HG03135 (cell line): ENCODE results near the gene KRTAP2-3.
"Not testable (repeated sequence)": the region's sequence is repeated elsewhere in the genome, so short reads cannot be mapped to it uniquely, and the experiment has no call there.

Source experiments
- ATAC-seq: cut with Tn5 transposase; IDR thresholded peaks from one replicate; pipeline ENCODE4 v1.9.1; 2021; ENCODE audit warnings: mild to moderate bottlenecking, moderate library complexity; ENCODE audit not compliant: unreplicated experiment

Gene KRTAP2-3, protein sequence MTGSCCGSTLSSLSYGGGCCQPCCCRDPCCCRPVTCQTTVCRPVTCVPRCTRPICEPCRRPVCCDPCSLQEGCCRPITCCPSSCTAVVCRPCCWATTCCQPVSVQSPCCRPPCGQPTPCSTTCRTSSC

GRCh38 chr17:41060052-41060604, at the start of gene KRTAP2-3:
TSS of gene KRTAP2-3 (minus strand) at chr17:41060114. CDS start at chr17:41060050, 64 bp downstream.
- ATAC-seq: no peak

DNA sequence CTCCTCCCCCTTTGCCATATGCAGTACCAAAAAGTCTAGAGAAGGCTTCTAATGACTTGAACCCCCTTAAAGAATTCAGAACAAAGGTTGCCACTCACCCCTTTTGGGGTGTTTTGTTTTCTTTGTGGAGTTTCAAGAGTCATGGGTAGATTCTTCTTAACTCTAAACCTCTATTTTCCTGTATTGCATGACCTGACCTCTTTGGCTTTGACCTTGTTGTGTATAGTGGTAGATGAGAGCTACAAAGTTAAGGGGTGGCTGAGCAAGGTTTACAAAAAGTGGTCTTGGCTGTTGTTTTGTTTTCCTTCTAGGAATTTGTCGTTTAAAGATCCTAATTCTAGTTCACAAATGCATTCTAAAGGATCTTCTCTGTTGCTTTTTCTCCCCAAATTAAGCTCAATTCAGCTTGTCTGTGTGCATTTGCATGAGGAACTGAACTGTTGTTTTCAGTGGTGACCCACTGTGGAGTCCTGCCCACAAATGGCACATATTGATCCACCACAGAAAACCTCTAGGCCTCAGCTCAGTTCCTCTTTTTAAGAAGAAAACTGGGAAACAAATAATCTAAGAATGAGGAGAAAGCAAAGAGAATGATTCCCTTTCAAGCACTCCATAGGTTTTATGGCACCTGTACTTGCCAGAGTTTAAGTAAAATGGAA, 48.9 kb upstream of the KRTAP2-3 start:
- not testable (repeated sequence) for ATAC-seq

DNA sequence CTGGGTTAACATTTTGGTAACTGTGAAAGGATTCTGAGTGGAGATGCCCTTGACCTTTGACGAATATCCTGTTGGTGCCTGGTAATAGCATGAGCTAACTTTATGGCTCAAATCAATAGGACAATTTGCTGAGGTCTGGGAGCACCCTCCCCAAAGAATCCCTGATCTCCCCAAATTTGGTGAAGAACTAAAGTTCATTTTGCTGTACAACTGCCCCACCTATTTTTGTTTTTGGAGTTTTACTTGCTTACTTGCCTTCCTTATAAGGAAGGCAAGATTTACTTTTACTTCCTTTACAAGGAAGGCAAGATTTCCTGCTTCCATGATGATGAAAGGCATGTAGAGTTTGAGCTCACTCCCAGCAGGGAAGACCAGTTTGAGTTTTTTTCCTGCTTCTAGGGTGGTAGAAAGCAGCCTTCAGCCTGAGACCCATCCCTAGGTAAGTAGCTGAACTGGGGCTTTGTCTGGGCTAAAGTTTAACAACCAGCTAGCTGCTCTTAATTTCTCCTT, 48.1 kb upstream of the KRTAP2-3 start:
- ATAC-seq: no peak

GRCh38 chr17:41105347-41105746, 45.4 kb upstream of the KRTAP2-3 start, which contains the start of gene KRTAP4-9:
TSS of gene KRTAP4-9 (plus strand) at chr17:41105389. CDS start at chr17:41105389, 0 bp downstream.
- ATAC-seq: not testable (repeated sequence)

DNA sequence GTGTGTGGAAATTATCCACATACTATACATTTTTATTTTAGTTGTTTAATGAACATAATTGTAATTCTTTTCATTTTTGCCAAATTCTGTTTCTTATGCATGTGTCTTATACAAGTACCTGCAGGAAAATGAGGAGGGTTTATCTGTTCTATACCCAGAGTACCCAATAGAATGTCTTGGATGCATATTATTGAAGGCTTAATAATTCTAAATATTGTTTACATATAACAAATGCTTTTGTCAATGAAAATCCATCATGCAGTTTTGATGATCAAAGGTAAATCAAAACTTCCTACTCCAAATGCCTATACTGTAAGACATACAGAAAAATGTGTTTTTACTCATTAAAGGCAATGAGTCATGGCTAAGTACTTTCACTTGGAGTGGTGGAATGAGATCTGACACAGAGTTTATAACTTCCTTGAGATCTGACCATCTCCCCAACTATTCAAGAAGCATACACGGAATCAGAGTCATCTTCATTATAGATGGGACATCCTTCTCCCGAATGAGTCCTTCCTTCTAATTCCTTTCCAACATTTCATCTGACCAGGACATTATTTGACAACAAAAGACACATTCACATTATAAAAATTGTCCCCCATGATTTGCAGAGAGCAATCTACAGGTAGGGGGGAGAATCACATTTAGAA, 44.6 kb upstream of the KRTAP2-3 start:
- not testable (repeated sequence) for ATAC-seq

- ATAC-seq: no peak
These were observed 44.0 kb upstream of the KRTAP2-3 start for GRCh38 chr17:41103896-41104295.

DNA sequence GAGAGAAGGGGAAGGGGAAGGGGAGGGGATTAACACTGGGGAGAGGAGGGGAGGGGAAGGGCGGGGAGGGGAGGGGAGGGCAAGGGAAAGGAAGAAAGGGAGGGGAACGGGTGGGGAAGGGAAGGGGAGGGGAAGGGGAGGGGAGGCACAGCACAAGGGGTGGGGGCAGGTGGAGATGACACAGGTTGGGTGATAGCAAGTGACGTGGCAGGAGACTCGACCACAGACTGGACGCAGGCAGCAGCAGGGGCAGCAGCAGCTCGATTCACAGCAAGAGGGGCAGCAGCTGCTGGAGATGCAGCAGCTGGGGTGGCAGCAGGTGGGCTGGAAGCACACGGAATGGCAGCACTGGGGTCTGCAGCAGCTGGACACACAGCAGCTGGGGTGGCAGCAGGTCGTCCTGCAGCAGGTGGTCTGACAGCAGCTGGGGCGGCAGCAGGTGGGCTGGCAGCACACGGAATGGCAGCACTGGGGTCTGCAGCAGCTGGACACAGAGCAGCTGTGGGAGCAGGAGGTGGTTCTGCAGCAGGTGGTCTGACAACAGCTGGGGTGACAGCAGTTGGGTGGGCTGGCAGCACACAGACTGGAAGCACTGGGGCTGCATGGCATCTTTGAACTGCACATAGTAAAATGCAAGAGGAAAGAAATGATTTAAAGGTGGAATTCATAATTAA, 41.8 kb upstream of the KRTAP2-3 start, which contains the start of gene KRTAP4-16:
TSS of gene KRTAP4-16 (minus strand) at position 624 of the 674 bp plus-strand sequence. CDS start at position 624, 0 bp downstream.
- ATAC-seq: no peak

GRCh38 chr17:41099682-41100480, 40.0 kb upstream of the KRTAP2-3 start:
- not testable (repeated sequence) for ATAC-seq

DNA sequence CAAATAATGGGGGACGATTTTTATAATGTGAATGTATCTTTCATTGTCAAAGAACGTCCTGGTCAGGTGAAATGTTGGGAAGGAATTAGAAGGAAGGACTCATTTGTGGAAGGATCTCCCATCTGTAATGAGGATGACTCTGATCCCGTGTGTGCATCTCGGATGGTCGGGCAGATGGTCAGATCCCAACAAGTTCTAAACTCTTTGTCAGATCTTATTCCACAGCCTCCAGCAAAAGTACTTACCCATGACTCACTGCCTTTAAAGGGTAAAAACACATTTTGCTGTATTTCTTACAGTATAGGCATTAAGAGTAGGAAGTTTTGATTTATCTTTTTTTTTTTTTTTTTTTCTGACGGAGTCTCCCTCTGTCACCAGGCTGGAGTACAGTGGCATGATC, 38.6 kb upstream of the KRTAP2-3 start:
- no peak for ATAC-seq

GRCh38 chr17:41098042-41098441, 38.1 kb upstream of the KRTAP2-3 start, which contains the start of gene KRTAP4-8:
TSS of gene KRTAP4-8 (minus strand) at chr17:41098142. CDS start at chr17:41098084, 58 bp downstream.
- no peak for ATAC-seq

DNA sequence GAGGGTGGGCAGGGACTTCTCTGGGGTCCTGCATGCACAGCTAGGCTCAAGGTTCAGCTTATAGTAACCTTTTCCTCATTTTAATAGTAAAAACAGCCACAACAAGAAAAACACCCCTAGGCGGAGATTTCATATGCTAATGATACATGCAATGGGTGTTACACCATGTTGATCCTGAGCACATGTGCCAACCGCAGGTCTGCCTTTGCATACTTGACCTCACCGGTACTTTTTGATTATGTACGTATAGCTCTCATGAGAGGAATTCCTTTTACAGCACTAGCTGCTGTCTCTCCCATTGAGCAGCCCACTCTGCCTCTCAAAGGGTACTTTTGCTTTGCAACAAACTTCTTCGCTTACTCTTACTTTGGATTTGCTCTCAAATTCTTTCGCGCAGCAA, 36.1 kb upstream of the KRTAP2-3 start:
- ATAC-seq: no peak

DNA sequence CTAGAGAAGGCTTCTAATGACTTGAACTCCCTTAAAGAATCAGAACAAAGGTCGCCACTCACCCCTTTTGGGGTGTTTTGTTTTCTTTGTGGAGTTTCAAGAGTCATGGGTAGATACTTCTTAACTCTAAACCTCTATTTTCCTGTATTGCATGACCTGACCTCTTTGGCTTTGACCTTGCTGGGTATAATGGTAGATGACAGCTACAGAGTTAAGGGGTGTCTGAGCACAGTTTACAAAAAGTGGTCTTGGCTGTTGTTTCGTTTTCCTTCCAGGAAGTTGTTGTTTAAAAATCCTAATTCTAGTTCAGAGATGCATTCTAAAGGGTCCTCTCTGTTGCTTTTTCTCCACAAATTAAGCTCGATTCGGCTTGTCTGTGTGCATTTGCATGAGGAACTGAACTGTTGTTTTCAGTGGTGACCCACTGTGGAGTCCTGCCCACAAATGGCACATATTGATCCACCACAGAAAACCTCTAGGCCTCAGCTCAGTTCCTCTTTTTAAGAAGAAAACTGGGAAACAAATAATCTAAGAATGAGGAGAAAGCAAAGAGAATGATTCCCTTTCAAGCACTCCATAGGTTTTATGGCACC, 28.9 kb upstream of the KRTAP2-3 start:
- not testable (repeated sequence) for ATAC-seq

DNA sequence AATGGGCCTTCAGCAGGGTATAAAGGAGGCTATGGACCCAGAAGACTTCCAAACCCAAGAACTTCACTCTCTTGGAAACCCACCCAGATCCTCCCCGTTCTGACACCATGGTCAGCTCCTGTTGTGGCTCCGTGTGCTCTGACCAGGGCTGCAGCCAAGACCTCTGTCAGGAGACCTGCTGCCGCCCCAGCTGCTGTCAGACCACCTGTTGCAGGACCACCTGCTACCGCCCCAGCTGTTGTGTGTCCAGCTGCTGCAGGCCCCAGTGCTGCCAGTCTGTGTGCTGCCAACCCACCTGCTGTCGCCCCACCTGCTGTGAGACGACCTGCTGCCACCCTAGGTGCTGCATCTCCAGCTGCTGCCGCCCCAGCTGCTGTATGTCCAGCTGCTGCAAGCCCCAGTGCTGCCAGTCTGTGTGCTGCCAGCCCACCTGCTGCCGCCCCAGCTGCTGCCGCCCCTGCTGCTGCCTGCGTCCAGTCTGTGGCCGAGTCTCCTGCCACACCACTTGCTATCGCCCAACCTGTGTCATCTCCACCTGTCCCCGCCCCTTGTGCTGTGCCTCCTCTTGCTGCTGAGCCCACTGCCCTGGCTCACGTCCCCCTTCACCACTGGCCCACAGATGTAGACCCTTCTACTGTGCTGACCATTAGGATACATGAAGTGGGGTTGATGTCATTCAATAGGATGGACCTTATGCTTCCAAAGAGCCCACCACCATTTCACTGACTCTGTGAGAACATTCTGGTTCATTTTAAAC, 24.4 kb upstream of the KRTAP2-3 start, which contains the start of gene KRTAP4-7:
TSS of gene KRTAP4-7 (plus strand) at position 51 of the 757 bp plus-strand sequence. CDS start at position 108, 57 bp downstream.
- not testable (repeated sequence) for ATAC-seq

GRCh38 chr17:41083427-41083826, 23.5 kb upstream of the KRTAP2-3 start:
- ATAC-seq: not testable (repeated sequence)

DNA sequence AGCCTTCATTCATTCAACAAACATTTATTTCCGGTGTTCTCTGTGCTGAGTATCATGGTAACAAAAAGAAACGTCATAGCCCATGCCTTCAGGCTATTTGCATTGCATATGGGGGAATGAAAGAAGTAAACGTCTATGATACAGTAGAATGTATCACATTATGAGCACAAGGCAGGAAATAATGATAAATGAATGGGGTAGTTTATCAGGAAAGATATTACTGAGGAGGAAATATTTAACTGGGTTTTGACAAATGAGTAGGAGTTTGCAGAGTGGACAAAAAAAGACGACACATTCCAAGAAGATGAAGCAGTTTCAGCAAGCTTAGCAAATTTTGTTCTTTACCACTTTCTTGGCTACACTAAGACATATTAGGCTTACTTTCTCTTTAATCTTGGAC, 22.7 kb upstream of the KRTAP2-3 start:
- no peak for ATAC-seq

- ATAC-seq: no peak
These were observed 16.9 kb upstream of the KRTAP2-3 start for GRCh38 chr17:41076788-41077187.

DNA sequence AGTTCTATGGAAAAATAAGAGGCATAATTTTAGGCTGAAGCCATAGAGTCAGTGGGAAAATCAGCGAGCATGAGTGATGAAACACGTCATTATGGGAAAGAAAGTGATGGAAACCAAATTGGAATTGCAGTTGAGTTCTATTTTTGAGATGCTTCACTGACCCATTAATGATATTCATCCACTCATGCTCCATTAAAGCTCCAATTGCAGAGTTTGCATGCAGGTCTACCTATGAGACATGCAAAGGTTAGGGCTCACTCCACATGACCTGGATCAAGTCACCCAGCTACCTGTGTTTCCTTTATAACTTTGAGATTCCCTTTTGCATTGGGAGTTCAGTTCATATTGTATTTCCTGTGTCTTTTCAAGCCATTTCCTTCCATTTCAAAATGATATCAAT, 13.8 kb upstream of the KRTAP2-3 start:
- ATAC-seq: no peak

- ATAC-seq: no peak
These were observed 11.9 kb upstream of the KRTAP2-3 start for GRCh38 chr17:41071606-41072360.
